ENCODE results near the gene RASGRP2.

RASGRP2 gene

GRCh38 chr11:64723117-64723906 is 20.6 kb downstream of the RASGRP2 start, which contains the start of gene NRXN2:
NRXN2 (minus strand) TSS chr11:64723197; CDS start chr11:64713699, 9,498 bp downstream.
- ATAC-seq, result peak; percentile 99
- TF ChIP-seq, protein P1, sequence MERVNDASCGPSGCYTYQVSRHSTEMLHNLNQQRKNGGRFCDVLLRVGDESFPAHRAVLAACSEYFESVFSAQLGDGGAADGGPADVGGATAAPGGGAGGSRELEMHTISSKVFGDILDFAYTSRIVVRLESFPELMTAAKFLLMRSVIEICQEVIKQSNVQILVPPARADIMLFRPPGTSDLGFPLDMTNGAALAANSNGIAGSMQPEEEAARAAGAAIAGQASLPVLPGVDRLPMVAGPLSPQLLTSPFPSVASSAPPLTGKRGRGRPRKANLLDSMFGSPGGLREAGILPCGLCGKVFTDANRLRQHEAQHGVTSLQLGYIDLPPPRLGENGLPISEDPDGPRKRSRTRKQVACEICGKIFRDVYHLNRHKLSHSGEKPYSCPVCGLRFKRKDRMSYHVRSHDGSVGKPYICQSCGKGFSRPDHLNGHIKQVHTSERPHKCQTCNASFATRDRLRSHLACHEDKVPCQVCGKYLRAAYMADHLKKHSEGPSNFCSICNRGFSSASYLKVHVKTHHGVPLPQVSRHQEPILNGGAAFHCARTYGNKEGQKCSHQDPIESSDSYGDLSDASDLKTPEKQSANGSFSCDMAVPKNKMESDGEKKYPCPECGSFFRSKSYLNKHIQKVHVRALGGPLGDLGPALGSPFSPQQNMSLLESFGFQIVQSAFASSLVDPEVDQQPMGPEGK (CRISPR knock-in tag; IDR thresholded peaks at IDR 0.05; ENCODE audit: borderline replicate concordance), result no peak
- TF ChIP-seq, protein P2, sequence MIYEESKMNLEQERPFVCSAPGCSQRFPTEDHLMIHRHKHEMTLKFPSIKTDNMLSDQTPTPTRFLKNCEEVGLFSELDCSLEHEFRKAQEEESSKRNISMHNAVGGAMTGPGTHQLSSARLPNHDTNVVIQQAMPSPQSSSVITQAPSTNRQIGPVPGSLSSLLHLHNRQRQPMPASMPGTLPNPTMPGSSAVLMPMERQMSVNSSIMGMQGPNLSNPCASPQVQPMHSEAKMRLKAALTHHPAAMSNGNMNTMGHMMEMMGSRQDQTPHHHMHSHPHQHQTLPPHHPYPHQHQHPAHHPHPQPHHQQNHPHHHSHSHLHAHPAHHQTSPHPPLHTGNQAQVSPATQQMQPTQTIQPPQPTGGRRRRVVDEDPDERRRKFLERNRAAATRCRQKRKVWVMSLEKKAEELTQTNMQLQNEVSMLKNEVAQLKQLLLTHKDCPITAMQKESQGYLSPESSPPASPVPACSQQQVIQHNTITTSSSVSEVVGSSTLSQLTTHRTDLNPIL (CRISPR knock-in tag; IDR thresholded peaks at IDR 0.05; ENCODE audit: low read depth), result no peak
- TF ChIP-seq, protein P3, sequence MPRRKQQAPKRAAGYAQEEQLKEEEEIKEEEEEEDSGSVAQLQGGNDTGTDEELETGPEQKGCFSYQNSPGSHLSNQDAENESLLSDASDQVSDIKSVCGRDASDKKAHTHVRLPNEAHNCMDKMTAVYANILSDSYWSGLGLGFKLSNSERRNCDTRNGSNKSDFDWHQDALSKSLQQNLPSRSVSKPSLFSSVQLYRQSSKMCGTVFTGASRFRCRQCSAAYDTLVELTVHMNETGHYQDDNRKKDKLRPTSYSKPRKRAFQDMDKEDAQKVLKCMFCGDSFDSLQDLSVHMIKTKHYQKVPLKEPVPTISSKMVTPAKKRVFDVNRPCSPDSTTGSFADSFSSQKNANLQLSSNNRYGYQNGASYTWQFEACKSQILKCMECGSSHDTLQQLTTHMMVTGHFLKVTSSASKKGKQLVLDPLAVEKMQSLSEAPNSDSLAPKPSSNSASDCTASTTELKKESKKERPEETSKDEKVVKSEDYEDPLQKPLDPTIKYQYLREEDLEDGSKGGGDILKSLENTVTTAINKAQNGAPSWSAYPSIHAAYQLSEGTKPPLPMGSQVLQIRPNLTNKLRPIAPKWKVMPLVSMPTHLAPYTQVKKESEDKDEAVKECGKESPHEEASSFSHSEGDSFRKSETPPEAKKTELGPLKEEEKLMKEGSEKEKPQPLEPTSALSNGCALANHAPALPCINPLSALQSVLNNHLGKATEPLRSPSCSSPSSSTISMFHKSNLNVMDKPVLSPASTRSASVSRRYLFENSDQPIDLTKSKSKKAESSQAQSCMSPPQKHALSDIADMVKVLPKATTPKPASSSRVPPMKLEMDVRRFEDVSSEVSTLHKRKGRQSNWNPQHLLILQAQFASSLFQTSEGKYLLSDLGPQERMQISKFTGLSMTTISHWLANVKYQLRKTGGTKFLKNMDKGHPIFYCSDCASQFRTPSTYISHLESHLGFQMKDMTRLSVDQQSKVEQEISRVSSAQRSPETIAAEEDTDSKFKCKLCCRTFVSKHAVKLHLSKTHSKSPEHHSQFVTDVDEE (CRISPR knock-in tag; IDR thresholded peaks at IDR 0.05), result peak; percentile 7; the same call in 1 of the 2 replicates
- no peak for TF ChIP-seq OSR1 (CRISPR knock-in tag; IDR thresholded peaks at IDR 0.05)

DNA sequence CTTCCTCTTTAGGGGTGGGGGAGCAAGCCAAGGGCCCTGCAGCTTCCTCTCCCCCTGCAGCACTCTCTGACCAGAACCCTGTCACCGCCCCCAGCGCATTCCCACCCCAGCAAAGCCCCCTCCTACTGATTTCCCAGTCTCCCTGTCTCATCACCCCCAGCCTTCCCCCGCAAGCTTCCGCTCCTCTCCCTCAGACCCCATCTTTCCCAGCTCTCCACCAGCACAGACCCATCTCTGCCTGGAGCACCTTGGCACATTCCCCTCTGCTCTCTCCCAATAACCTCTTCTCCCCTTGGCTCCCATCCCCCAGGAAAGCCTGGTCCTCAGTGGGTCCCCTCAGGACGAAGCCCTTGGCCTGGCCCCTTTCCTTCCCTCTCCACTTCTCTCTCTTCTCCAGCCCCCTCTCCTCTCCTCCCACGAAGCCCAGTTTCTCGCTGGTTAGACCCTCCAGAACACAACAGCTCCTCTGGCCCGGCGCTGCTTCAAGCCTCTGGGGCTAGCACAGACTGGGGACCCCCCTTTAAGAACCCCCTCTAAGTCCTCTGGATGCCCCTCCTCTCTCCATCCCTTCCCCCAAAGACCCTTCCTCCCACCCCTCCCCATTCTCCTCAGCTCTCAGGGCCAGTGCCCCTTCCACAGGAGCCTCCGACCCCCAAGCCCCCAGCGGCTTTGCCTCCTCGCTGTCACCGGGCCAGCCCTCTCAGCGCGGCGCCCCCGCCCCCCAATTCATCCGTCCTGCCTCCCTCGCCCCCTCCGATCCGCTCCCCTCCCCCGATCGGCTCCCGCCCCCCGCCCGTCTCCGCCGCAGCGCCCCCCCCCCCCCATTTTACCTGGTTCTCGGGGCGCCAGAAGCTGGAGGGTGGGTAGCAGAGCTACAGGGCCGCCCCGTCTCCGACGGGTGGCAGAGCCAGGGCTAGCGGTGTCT is 21.5 kb downstream of the RASGRP2 start:
- TF ChIP-seq ARNTL (CRISPR knock-in tag; IDR thresholded peaks at IDR 0.05; ENCODE audit: borderline replicate concordance, low read depth) (no peak), RARB (CRISPR knock-in tag; IDR thresholded peaks at IDR 0.05) (no peak), BACH2 (CRISPR knock-in tag; IDR thresholded peaks at IDR 0.05; ENCODE audit: borderline replicate concordance) (no peak), ZNF565 (CRISPR knock-in tag; conservative IDR thresholded peaks at IDR 0.05; ENCODE audit: low read depth) (no peak), ZC3H10 (CRISPR knock-in tag; IDR thresholded peaks at IDR 0.05) (no peak)
- TF ChIP-seq, protein P4, sequence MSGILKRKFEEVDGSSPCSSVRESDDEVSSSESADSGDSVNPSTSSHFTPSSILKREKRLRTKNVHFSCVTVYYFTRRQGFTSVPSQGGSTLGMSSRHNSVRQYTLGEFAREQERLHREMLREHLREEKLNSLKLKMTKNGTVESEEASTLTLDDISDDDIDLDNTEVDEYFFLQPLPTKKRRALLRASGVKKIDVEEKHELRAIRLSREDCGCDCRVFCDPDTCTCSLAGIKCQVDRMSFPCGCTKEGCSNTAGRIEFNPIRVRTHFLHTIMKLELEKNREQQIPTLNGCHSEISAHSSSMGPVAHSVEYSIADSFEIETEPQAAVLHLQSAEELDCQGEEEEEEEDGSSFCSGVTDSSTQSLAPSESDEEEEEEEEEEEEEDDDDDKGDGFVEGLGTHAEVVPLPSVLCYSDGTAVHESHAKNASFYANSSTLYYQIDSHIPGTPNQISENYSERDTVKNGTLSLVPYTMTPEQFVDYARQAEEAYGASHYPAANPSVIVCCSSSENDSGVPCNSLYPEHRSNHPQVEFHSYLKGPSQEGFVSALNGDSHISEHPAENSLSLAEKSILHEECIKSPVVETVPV (CRISPR knock-in tag; IDR thresholded peaks at IDR 0.05), result no peak
- ATAC-seq, result no peak

- TF ChIP-seq ZNF70 (CRISPR knock-in tag; IDR thresholded peaks at IDR 0.05) (no peak), ZFP30 (CRISPR knock-in tag; IDR thresholded peaks at IDR 0.05) (no peak), CSDC2 (CRISPR knock-in tag; IDR thresholded peaks at IDR 0.05) (no peak), ZNF565 (CRISPR knock-in tag; conservative IDR thresholded peaks at IDR 0.05; ENCODE audit: low read depth) (no peak)
- ATAC-seq, result no peak
These were observed 22.6 kb downstream of the RASGRP2 start for GRCh38 chr11:64721359-64721699.

DNA sequence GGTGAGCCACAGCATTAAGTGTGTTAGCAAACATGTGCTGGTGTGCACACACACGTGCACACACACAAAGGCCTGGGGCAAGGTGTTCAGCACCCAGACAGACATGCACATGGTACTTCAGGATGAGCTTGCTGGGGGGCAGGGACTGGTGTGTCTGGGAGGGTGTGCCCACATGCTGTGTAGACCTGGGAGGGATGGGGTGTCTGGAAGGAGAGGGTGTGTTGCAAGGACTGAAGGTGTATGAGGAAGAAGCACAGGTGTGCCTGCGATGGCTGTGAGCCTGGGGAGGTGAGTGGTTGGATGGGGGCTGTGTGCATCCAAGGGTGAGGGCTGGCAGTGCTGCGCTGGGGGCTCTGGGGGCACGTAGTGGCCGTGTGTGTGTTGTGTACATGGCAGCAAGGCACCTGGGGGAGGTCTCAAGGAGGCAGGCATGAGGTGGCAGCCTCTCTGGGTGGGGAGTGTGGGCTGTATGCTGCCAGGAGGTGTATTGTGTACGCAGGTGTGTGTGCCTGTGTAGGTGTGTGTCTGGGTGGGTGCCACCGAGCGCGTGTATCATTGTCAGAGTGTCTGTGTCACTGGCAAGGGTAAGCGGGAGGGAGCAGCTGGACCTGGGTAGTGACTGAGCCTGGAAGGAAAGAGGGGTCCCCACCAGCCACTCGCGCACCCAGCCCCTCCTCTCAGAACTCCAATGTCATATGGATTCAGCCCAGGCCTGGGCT is 23.1 kb downstream of the RASGRP2 start:
- no peak for ATAC-seq
- TF ChIP-seq TOX (CRISPR knock-in tag; IDR thresholded peaks at IDR 0.05; ENCODE audit: borderline replicate concordance) (no peak), ESRRG (CRISPR knock-in tag; IDR thresholded peaks at IDR 0.05) (no peak), ISL1 (CRISPR knock-in tag; IDR thresholded peaks at IDR 0.05) (no peak), ZNF70 (CRISPR knock-in tag; IDR thresholded peaks at IDR 0.05) (no peak), ARNTL (CRISPR knock-in tag; IDR thresholded peaks at IDR 0.05; ENCODE audit: borderline replicate concordance, low read depth) (no peak), BACH2 (CRISPR knock-in tag; IDR thresholded peaks at IDR 0.05; ENCODE audit: borderline replicate concordance) (no peak), OSR1 (CRISPR knock-in tag; IDR thresholded peaks at IDR 0.05) (no peak), TCF4 (CRISPR knock-in tag; IDR thresholded peaks at IDR 0.05; ENCODE audit: borderline replicate concordance) (no peak), PPARA (CRISPR knock-in tag; IDR thresholded peaks at IDR 0.05; ENCODE audit: borderline replicate concordance) (no peak), GLIS3 (CRISPR knock-in tag; IDR thresholded peaks at IDR 0.05) (no peak), CSDC2 (CRISPR knock-in tag; IDR thresholded peaks at IDR 0.05) (no peak)
- TF ChIP-seq, protein P3 (CRISPR knock-in tag; IDR thresholded peaks at IDR 0.05), result no peak
- TF ChIP-seq, protein P1 (CRISPR knock-in tag; IDR thresholded peaks at IDR 0.05; ENCODE audit: borderline replicate concordance), result no peak

All from SK-N-SH treated with all-trans-retinoic acid at 6 μM for 48 hours (cell line).